K562 (cell line): ENCODE measurements around the gene AKT1S1. TPM values are rescaled to one million over a fixed set of nuclear protein-coding genes. Genes with fewer than 3 reads are reported as not detected.

ENCODE experiments used
- BACH1 ChIP-seq: fragments of 200-800 bp; sonication (Bioruptor generic); IDR thresholded peaks from 2 replicates; pipeline ENCODE4 v1.6.1; 2016; ENCODE audit warnings: missing genetic modification characterization, missing compliant biosample characterization
- CEBPB ChIP-seq: fragments of 450-650 bp; IDR thresholded peaks from 2 replicates; pipeline ENCODE4 v1.6.1; 2016; ENCODE audit warnings: missing genetic modification characterization, missing compliant biosample characterization
- CTBP1 ChIP-seq: fragments of 450-650 bp; IDR thresholded peaks from 2 replicates; pipeline ENCODE4 v1.6.1; 2016; ENCODE audit warnings: borderline replicate concordance
- DMBX1 ChIP-seq: fragments of 250-450 bp; sonication (Bioruptor Pico); IDR thresholded peaks from 2 replicates; pipeline ENCODE4 v1.8.0; 2022; ENCODE audit warnings: inconsistent platforms, mild to moderate bottlenecking, moderate library complexity, borderline replicate concordance
- FOXA1 ChIP-seq: fragments of 450-650 bp; IDR thresholded peaks from 2 replicates; pipeline ENCODE4 v1.6.1; 2016; ENCODE audit warnings: mild to moderate bottlenecking, borderline replicate concordance
- GTF2E2 ChIP-seq: fragments of 200-800 bp; sonication (Bioruptor generic); IDR thresholded peaks from 2 replicates; pipeline ENCODE4 v1.6.1; 2016; ENCODE audit warnings: missing genetic modification characterization, missing compliant biosample characterization
- HSF4 ChIP-seq: fragments of 250-450 bp; sonication (Bioruptor Pico); IDR thresholded peaks from 2 replicates; pipeline ENCODE4 v2.1.2; 2022; ENCODE audit warnings: mild to moderate bottlenecking, moderate library complexity, borderline replicate concordance
- ILF3 ChIP-seq: fragments of 450-650 bp; IDR thresholded peaks from 2 replicates; pipeline ENCODE4 v1.6.1; 2018; ENCODE audit warnings: antibody characterized with exemption, mild to moderate bottlenecking, moderate library complexity, borderline replicate concordance
- MAZ ChIP-seq, 2 experiments: fragments of 450-650 bp in 1 of 2; sonication (generic) in 1 of 2; formaldehyde crosslinking; IDR thresholded peaks in 1 of 2; conservative IDR thresholded peaks in 1 of 2; 2 replicates each; pipeline versions ENCODE4 v1.4.0 to v1.5.0; 2020; ENCODE audit warnings: mild to moderate bottlenecking in 1 of 2, missing genetic modification reagents in 1 of 2
- NEUROD1 ChIP-seq: fragments of 150-350 bp; IDR thresholded peaks from 2 replicates; pipeline ENCODE4 v1.6.1; 2014; ENCODE audit warnings: borderline replicate concordance, low read length, low read depth; ENCODE audit not compliant: partially characterized antibody
- NR1H2 ChIP-seq: sonication (generic); formaldehyde crosslinking; IDR thresholded peaks from 2 replicates; pipeline ENCODE4 v1.4.0; 2020; ENCODE audit warnings: mild to moderate bottlenecking, missing genetic modification reagents
- NR2C2 ChIP-seq, 2 experiments: fragments of 200-800 bp in 1 of 2; sonication (Bioruptor generic) in 1 of 2; sonication (generic) in 1 of 2; formaldehyde crosslinking in 1 of 2; IDR thresholded peaks; 2 replicates each; pipeline versions ENCODE4 v1.6.1 to v1.8.0; 2016 to 2022; ENCODE audit warnings: mild to moderate bottlenecking in 1 of 2, missing compliant biosample characterization in 1 of 2, missing genetic modification characterization in 1 of 2, missing genetic modification reagents in 1 of 2
- NR3C1 ChIP-seq: sonication (generic); formaldehyde crosslinking; IDR thresholded peaks from 2 replicates; pipeline ENCODE4 v1.8.1; 2022; ENCODE audit warnings: missing genetic modification reagents
- PTTG1 ChIP-seq: fragments of 450-650 bp; IDR thresholded peaks from 2 replicates; pipeline ENCODE4 v1.6.1; 2016; ENCODE audit warnings: low read depth, mild to moderate bottlenecking, missing genetic modification characterization, missing compliant biosample characterization
- RB1 ChIP-seq: fragments of 450-650 bp; IDR thresholded peaks from 2 replicates; pipeline ENCODE4 v1.6.1; 2017; ENCODE audit warnings: low read depth, mild to moderate bottlenecking
- RBFOX2 ChIP-seq: fragments of 200-400 bp; formaldehyde crosslinking; IDR thresholded peaks from 2 replicates; pipeline ENCODE4 v1.6.1; 2017; ENCODE audit warnings: low read depth, mild to moderate bottlenecking, low read length, moderate library complexity
- RNF219 ChIP-seq: fragments of 250-450 bp; sonication (Bioruptor Pico); IDR thresholded peaks from 2 replicates; pipeline ENCODE4 v1.5.0; 2022; ENCODE audit warnings: mild to moderate bottlenecking
- SAFB ChIP-seq: fragments of 200-400 bp; formaldehyde crosslinking; IDR thresholded peaks from 2 replicates; pipeline ENCODE4 v1.6.1; 2017; ENCODE audit warnings: low read depth, low read length, borderline replicate concordance
- SAFB2 ChIP-seq: fragments of 200-400 bp; formaldehyde crosslinking; IDR thresholded peaks from 2 replicates; pipeline ENCODE4 v1.6.1; 2018; ENCODE audit warnings: borderline replicate concordance, low read length, low read depth, moderate library complexity; ENCODE audit not compliant: severe bottlenecking
- SP1 ChIP-seq: sonication (generic); formaldehyde crosslinking; IDR thresholded peaks from 2 replicates; pipeline ENCODE4 v1.8.1; 2022; ENCODE audit warnings: mild to moderate bottlenecking, missing genetic modification reagents
- SRSF3 ChIP-seq: fragments of 200-400 bp; formaldehyde crosslinking; IDR thresholded peaks from 2 replicates; pipeline ENCODE4 v1.6.1; 2016; ENCODE audit warnings: mild to moderate bottlenecking, low read length, moderate library complexity; ENCODE audit not compliant: insufficient read depth
- TCF7L2 ChIP-seq: fragments of 150-350 bp; IDR thresholded peaks from 2 replicates; pipeline ENCODE4 v1.6.1; 2016; ENCODE audit warnings: low read depth, mild to moderate bottlenecking, low read length, moderate library complexity
- ZFX ChIP-seq: sonication (generic); formaldehyde crosslinking; IDR thresholded peaks from 2 replicates; pipeline ENCODE4 v1.8.0; 2022; ENCODE audit warnings: mild to moderate bottlenecking, missing genetic modification reagents, moderate library complexity
- ZNF134 ChIP-seq: fragments of 250-450 bp; sonication (Bioruptor Pico); conservative IDR thresholded peaks from 2 replicates; pipeline ENCODE4 v1.4.0; 2020
- ZNF57 ChIP-seq: fragments of 450-650 bp; formaldehyde crosslinking; IDR thresholded peaks from 2 replicates; pipeline ENCODE4 v1.4.0; 2020; ENCODE audit warnings: mild to moderate bottlenecking, moderate library complexity
- ZNF583 ChIP-seq: fragments of 250-450 bp; sonication (Bioruptor Pico); IDR thresholded peaks from 2 replicates; pipeline ENCODE4 v1.4.0; 2020
- ZNF584 ChIP-seq: fragments of 200-800 bp; sonication (Bioruptor generic); IDR thresholded peaks from 2 replicates; pipeline ENCODE4 v1.6.1; 2016; ENCODE audit warnings: low read depth, mild to moderate bottlenecking, missing genetic modification characterization, missing compliant biosample characterization
- polyA plus RNA-seq, 8 experiments: library from polyadenylated mRNA; depleted of rRNA in 4 of 8; stranded (reverse) in 5 of 8; unstranded in 3 of 8; fragments of >200 nt; fragmentation: Nextera tagmentation in 2 of 8; fragmentation: Illumina TruSeq in 1 of 8; extraction: Ambion mirVana in 2 of 8; extraction: Trizol in 1 of 8; gene quantifications; 2 replicates each; pipeline versions ENCODE4 v1.2.1 to v1.2.3, GENCODE V29; 2011 to 2014; ENCODE audit warnings: inconsistent platforms in 1 of 8, missing spikeins in 1 of 8
- total RNA-seq, 7 experiments: library from RNA; depleted of rRNA in 6 of 7; stranded (reverse); fragments of >200 nt in 6 of 7; fragmentation: Illumina TruSeq in 2 of 7; extraction: Trizol in 2 of 7; gene quantifications; 2 replicates each; pipeline versions ENCODE4 v1.2.1 to v1.2.3, GENCODE V29; 2011 to 2021; ENCODE audit warnings: low replicate concordance in 1 of 7

AKT1S1 gene
- total and polyA plus RNA-seq, 9 of the 15 experiments (the other 6 are each of a cell fraction or from before 2014, with no cell fraction given): 1.2 to 50.3 (median 17.1) TPM

GRCh38 chr19:49924004-49924880 lies 47.1 kb upstream of the AKT1S1 start (continued):
- TF ChIP-seq MAZ (CRISPR knock-in tag; conservative IDR thresholded peaks at IDR 0.05 in 1 of 2, IDR thresholded peaks at IDR 0.05 in 1 of 2) (peak; percentile 93 to 94), NR2C2 (CRISPR knock-in tag; IDR thresholded peaks at IDR 0.05) (no peak), NR2C2 (tag; IDR thresholded peaks at IDR 0.05) (peak; percentile 64), ZNF57 (no peak), CTBP1 (peak; percentile 53), SAFB2 (no peak), CEBPB (peak; percentile 50; the same call in 1 of the 2 replicates), HSF4 (CRISPR knock-in tag) (peak; percentile 80; the same call in 1 of the 2 replicates), RBFOX2 (peak; percentile 82), NR3C1 (CRISPR knock-in tag) (no peak), ILF3 (no peak), RNF219 (CRISPR knock-in tag) (peak; percentile 8; the same call in 1 of the 2 replicates), ZNF584 (CRISPR knock-in tag) (peak; percentile 90), NEUROD1 (peak; percentile 80), ZNF583 (CRISPR knock-in tag) (peak; percentile 54; the same call in 1 of the 2 replicates), PTTG1 (peak; percentile 50; the same call in 1 of the 2 replicates), ZFX (CRISPR knock-in tag) (no peak), RB1 (no peak), NR1H2 (CRISPR knock-in tag) (no peak), GTF2E2 (peak; percentile 51; the same call in 1 of the 2 replicates), SAFB (no peak), FOXA1 (no peak), SRSF3 (peak; percentile 95; the same call in 1 of the 2 replicates), BACH1 (tag) (peak; percentile 43; the same call in 1 of the 2 replicates), DMBX1 (CRISPR knock-in tag) (peak; percentile 93), ZNF134 (peak; percentile 56), SP1 (CRISPR knock-in tag) (peak; percentile 49; the same call in 1 of the 2 replicates), TCF7L2 (no peak)
